ENCODE results near the gene HOMEZ.
A peak's percentile ranks its signal among the peaks of the same experiment; 100 is the strongest.

The HOMEZ gene

GRCh38 chr14:23319746-23320583 is 34.0 kb upstream of the HOMEZ start:
- H3K27ac Mint-ChIP-seq = peak overlapping the region; percentile 98
- H3K4me1 Mint-ChIP-seq = peaks cover 16 to 33% of the 10 kb centered on the region in 2 donors
- peak overlapping the region; percentile 86 to 95 for H3K4me3 Mint-ChIP-seq
- no peaks in the 10 kb centered on the region for H3K27me3 Mint-ChIP-seq
- ATAC-seq (replicated peaks) (no peak), DNase-seq (no peak)
- H3K9me3 Mint-ChIP-seq = peaks cover 0 to 4% of the 10 kb centered on the region in 2 donors
- H3K36me3 Mint-ChIP-seq = peaks cover 25 to 39% of the 10 kb centered on the region in 2 donors

- Mint-ChIP-seq H3K9me3 (peaks cover 0 to 4% of the 10 kb centered on the region in 2 donors), H3K27me3 (no peaks in the 10 kb centered on the region), H3K4me1 (peaks cover 7 to 16% of the 10 kb centered on the region in 2 donors), H3K27ac (no peak overlapping the region), H3K4me3 (no peak overlapping the region), H3K36me3 (peaks cover 10 to 11% of the 10 kb centered on the region in 2 donors)
- ATAC-seq (replicated peaks) (no peak), DNase-seq (no peak)
Observed at GRCh38 chr14:23316300-23316699, 30.4 kb upstream of the HOMEZ start.

- Mint-ChIP-seq H3K36me3 (peaks cover 12 to 26% of the 10 kb centered on the region in 2 donors), H3K27me3 (no peaks in the 10 kb centered on the region), H3K27ac (no peak overlapping the region), H3K4me1 (peaks cover 15 to 33% of the 10 kb centered on the region in 2 donors), H3K9me3 (no peaks in the 10 kb centered on the region), H3K4me3 (no peak overlapping the region)
- ATAC-seq (replicated peaks) (no peak), DNase-seq (no peak)
Observed at GRCh38 chr14:23310546-23310945, 24.6 kb upstream of the HOMEZ start.

- Mint-ChIP-seq H3K4me3 (no peak overlapping the region), H3K36me3 (peaks cover 12 to 26% of the 10 kb centered on the region in 2 donors), H3K4me1 (peaks cover 15 to 33% of the 10 kb centered on the region in 2 donors), H3K27me3 (no peaks in the 10 kb centered on the region), H3K9me3 (no peaks in the 10 kb centered on the region), H3K27ac (no peak overlapping the region)
- DNase-seq (no peak), ATAC-seq (replicated peaks) (no peak)
Observed at GRCh38 chr14:23308721-23309445, 23.0 kb upstream of the HOMEZ start.

- Mint-ChIP-seq H3K27me3 (no peaks in the 10 kb centered on the region), H3K4me1 (peaks cover 17 to 38% of the 10 kb centered on the region in 2 donors), H3K27ac (no peak overlapping the region), H3K36me3 (peaks cover 12 to 26% of the 10 kb centered on the region in 2 donors), H3K4me3 (peak overlapping the region; percentile 80 to 90), H3K9me3 (no peaks in the 10 kb centered on the region)
- ATAC-seq (replicated peaks) (no peak), DNase-seq (no peak)
Observed at GRCh38 chr14:23307687-23308644, 22.0 kb upstream of the HOMEZ start.

GRCh38 chr14:23307146-23307530 is 21.2 kb upstream of the HOMEZ start:
- Mint-ChIP-seq H3K27me3 (no peaks in the 10 kb centered on the region), H3K4me1 (peaks cover 20 to 44% of the 10 kb centered on the region in 2 donors), H3K4me3 (peak overlapping the region; percentile 80 to 90), H3K9me3 (no peaks in the 10 kb centered on the region), H3K27ac (peak overlapping the region; percentile 93), H3K36me3 (peaks cover 12 to 26% of the 10 kb centered on the region in 2 donors)
- DNase-seq (no peak), ATAC-seq (replicated peaks) (no peak)

GRCh38 chr14:23306412-23307145 is 20.6 kb upstream of the HOMEZ start, which contains the start of gene BCL2L2:
TSS of gene BCL2L2 (plus strand) at chr14:23306833. CDS start at chr14:23307768, 935 bp downstream.
- peaks cover 22 to 44% of the 10 kb centered on the region in 2 donors for H3K4me1 Mint-ChIP-seq
- peaks cover 12 to 26% of the 10 kb centered on the region in 2 donors for H3K36me3 Mint-ChIP-seq
- peak within 1 kb of the TSS; percentile 80 to 90 for H3K4me3 Mint-ChIP-seq
- DNase-seq = peak; percentile 48
- H3K27me3 Mint-ChIP-seq = no peaks in the 10 kb centered on the region
- ATAC-seq (replicated peaks) = peak; percentile 33 to 36
- no peaks in the 10 kb centered on the region for H3K9me3 Mint-ChIP-seq
- peak within 1 kb of the TSS; percentile 93 for H3K27ac Mint-ChIP-seq

- Mint-ChIP-seq H3K9me3 (no peaks in the 10 kb centered on the region), H3K27me3 (no peaks in the 10 kb centered on the region), H3K4me3 (peak within 1 kb of the TSS; percentile 98 to 100), H3K4me1 (peaks cover 18 to 50% of the 10 kb centered on the region in 2 donors), H3K36me3 (peaks cover 6 to 13% of the 10 kb centered on the region in 2 donors), H3K27ac (peak within 1 kb of the TSS; percentile 99)
- DNase-seq = peak; percentile 80
- peak; percentile 44 to 45 for ATAC-seq (replicated peaks)
Observed at GRCh38 chr14:23302290-23303225, 16.6 kb upstream of the HOMEZ start, which contains the start of gene PPP1R3E. TSS of gene PPP1R3E (minus strand) at chr14:23302859. CDS start at chr14:23302576, 283 bp downstream.

GRCh38 chr14:23301969-23302289 is 16.0 kb upstream of the HOMEZ start:
- H3K27ac Mint-ChIP-seq = peak overlapping the region; percentile 98
- H3K9me3 Mint-ChIP-seq = no peaks in the 10 kb centered on the region
- ATAC-seq (replicated peaks) (peak; percentile 24), DNase-seq (no peak)
- H3K4me1 Mint-ChIP-seq = peaks cover 14 to 44% of the 10 kb centered on the region in 2 donors
- peak overlapping the region; percentile 98 to 100 for H3K4me3 Mint-ChIP-seq
- no peaks in the 10 kb centered on the region for H3K27me3 Mint-ChIP-seq
- H3K36me3 Mint-ChIP-seq = peaks cover 9 to 14% of the 10 kb centered on the region in 2 donors

GRCh38 chr14:23301288-23301968 is 15.5 kb upstream of the HOMEZ start:
- Mint-ChIP-seq H3K27ac (peak overlapping the region; percentile 99), H3K27me3 (no peaks in the 10 kb centered on the region), H3K4me3 (peak overlapping the region; percentile 98 to 100), H3K36me3 (peaks cover 9 to 19% of the 10 kb centered on the region in 2 donors), H3K9me3 (no peaks in the 10 kb centered on the region), H3K4me1 (peaks cover 14 to 42% of the 10 kb centered on the region in 2 donors)
- ATAC-seq (replicated peaks) (peak; percentile 83), DNase-seq (peak; percentile 100)

GRCh38 chr14:23300687-23301223 is 14.8 kb upstream of the HOMEZ start:
- DNase-seq = no peak
- peaks cover 9 to 20% of the 10 kb centered on the region in 2 donors for H3K36me3 Mint-ChIP-seq

More at GRCh38 chr14:23300687-23301223, 14.8 kb upstream of the HOMEZ start:
- Mint-ChIP-seq H3K27me3 (no peaks in the 10 kb centered on the region), H3K9me3 (no peaks in the 10 kb centered on the region), H3K4me3 (peak overlapping the region; percentile 98), H3K4me1 (peaks cover 14 to 35% of the 10 kb centered on the region in 2 donors), H3K27ac (peak overlapping the region; percentile 99)
- no peak for ATAC-seq (replicated peaks)

All from stimulated activated naive B cell treated with anti-CD40 and anti-IgM and Interleukin-4, amounts not matched to agents 10 μg/mL and 1 μg/mL and 100 μg/mL, for 72 hours (primary cell).